GM23338 (cell line): ENCODE data around the gene TMEM63A. TPM values are rescaled to one million over a fixed set of nuclear protein-coding genes. Genes with fewer than 3 reads are reported as not detected.

ENCODE experiments used
- ATAC-seq: fragments of 200-7000 bp; cut with Tn5 transposase; 3 replicates; pipeline ENCODE4 v1.9.1; 2020
- DNase-seq: peaks from one replicate; pipeline ENCODE4 v3.0.0-alpha.2; 2015; ENCODE audit warnings: low spot score
- H2AFZ ChIP-seq: fragments of 200-600 bp; sonication (generic); 2 replicates; pipeline ENCODE4 v1.8.0; 2016; ENCODE audit warnings: antibody characterized with exemption, mild to moderate bottlenecking, moderate library complexity
- H3F3A ChIP-seq: fragments of 200-600 bp; sonication (generic); replicated peaks from 2 replicates; pipeline ENCODE4 v1.8.0; 2017; ENCODE audit warnings: antibody characterized with exemption, mixed run types, low read depth
- H3K27ac ChIP-seq: fragments of 200-600 bp; sonication (generic); 2 replicates; pipeline ENCODE4 v1.6.1; 2016; ENCODE audit warnings: low read depth
- H3K27me3 ChIP-seq: fragments of 200-600 bp; sonication (generic); 2 replicates; pipeline ENCODE4 v1.8.0; 2016; ENCODE audit warnings: mild to moderate bottlenecking, mixed run types, moderate library complexity; ENCODE audit not compliant: insufficient read depth
- H3K36me3 ChIP-seq: fragments of 200-600 bp; sonication (generic); 2 replicates; pipeline ENCODE4 v1.8.0; 2016; ENCODE audit warnings: mild to moderate bottlenecking; ENCODE audit not compliant: insufficient read depth
- H3K4me1 ChIP-seq: fragments of 200-600 bp; sonication (generic); 2 replicates; pipeline ENCODE4 v1.8.0; 2016; ENCODE audit warnings: mild to moderate bottlenecking, moderate library complexity; ENCODE audit not compliant: insufficient read depth
- H3K4me2 ChIP-seq: fragments of 200-600 bp; sonication (generic); 2 replicates; pipeline ENCODE4 v1.7.1; 2017; ENCODE audit warnings: mixed run types
- H3K4me3 ChIP-seq: fragments of 200-600 bp; sonication (generic); 2 replicates; pipeline ENCODE4 v1.6.1; 2016; ENCODE audit warnings: mixed run types
- H3K79me2 ChIP-seq: fragments of 200-600 bp; sonication (generic); replicated peaks from 2 replicates; pipeline ENCODE4 v1.8.0; 2017; ENCODE audit warnings: mild to moderate bottlenecking; ENCODE audit not compliant: insufficient read depth
- H3K9me2 ChIP-seq: fragments of 200-600 bp; sonication (generic); 2 replicates; pipeline ENCODE4 v1.8.0; 2017; ENCODE audit not compliant: insufficient read depth
- H4K20me1 ChIP-seq: fragments of 200-600 bp; sonication (generic); replicated peaks from 2 replicates; pipeline ENCODE4 v1.8.0; 2017; ENCODE audit warnings: mild to moderate bottlenecking; ENCODE audit not compliant: insufficient read depth
- H3K27ac Mint-ChIP-seq: 2 replicates; pipeline ENCODE4 v1.8.0; 2020; ENCODE audit warnings: inconsistent platforms, mild to moderate bottlenecking, moderate library complexity, mixed read lengths
- H3K27me3 Mint-ChIP-seq: 3 replicates; pipeline ENCODE4 v1.8.0; 2022; ENCODE audit warnings: low read depth, mild to moderate bottlenecking, moderate library complexity, mixed read lengths, inconsistent platforms; ENCODE audit not compliant: insufficient read depth, poor library complexity
- H3K36me3 Mint-ChIP-seq: 3 replicates; pipeline ENCODE4 v1.8.0; 2021; ENCODE audit warnings: low read depth, mild to moderate bottlenecking, inconsistent platforms, moderate library complexity, mixed read lengths
- H3K4me1 Mint-ChIP-seq: 3 replicates; pipeline ENCODE4 v1.8.0; 2020; ENCODE audit warnings: mild to moderate bottlenecking, inconsistent platforms, mixed read lengths
- H3K4me3 Mint-ChIP-seq: 3 replicates; pipeline ENCODE4 v1.8.0; 2021; ENCODE audit warnings: moderate library complexity, mild to moderate bottlenecking, inconsistent platforms, mixed read lengths
- H3K9me3 Mint-ChIP-seq: 3 replicates; pipeline ENCODE4 v1.8.0; 2020; ENCODE audit warnings: moderate library complexity, mild to moderate bottlenecking, inconsistent platforms, mixed read lengths
- CREB1 ChIP-seq: fragments of 250-450 bp; sonication (Bioruptor Pico); IDR thresholded peaks from 2 replicates; pipeline ENCODE4 v1.5.0; 2020; ENCODE audit warnings: low read depth, mild to moderate bottlenecking, moderate library complexity
- CTCF ChIP-seq, 2 experiments: fragments of 200-600 bp in 1 of 2; sonication (generic) in 1 of 2; conservative IDR thresholded peaks; 2 replicates each; pipeline versions ENCODE4 v1.5.1 to v1.6.1; 2016 to 2017; ENCODE audit warnings: antibody characterized with exemption in 2 of 2, low read depth in 2 of 2, mild to moderate bottlenecking in 2 of 2, moderate library complexity in 1 of 2
- ETS1 ChIP-seq: IDR thresholded peaks from 2 replicates; pipeline ENCODE4 v1.6.1; 2016; ENCODE audit warnings: antibody characterized with exemption
- EZH2phosphoT487 ChIP-seq: fragments of 200-600 bp; sonication (generic); IDR thresholded peaks from one replicate; pipeline ENCODE4 v1.8.1; 2018; ENCODE audit warnings: antibody characterized with exemption; ENCODE audit not compliant: unreplicated experiment
- POLR2AphosphoS5 ChIP-seq: IDR thresholded peaks from 2 replicates; pipeline ENCODE4 v1.6.1; 2016; ENCODE audit warnings: antibody characterized with exemption, low read depth
- REST ChIP-seq: IDR thresholded peaks from one replicate; pipeline ENCODE4 v1.6.1; 2018; ENCODE audit warnings: antibody characterized with exemption; ENCODE audit not compliant: unreplicated experiment
- STAT1 ChIP-seq: IDR thresholded peaks from one replicate; pipeline ENCODE4 v1.6.1; 2016; ENCODE audit warnings: antibody characterized with exemption; ENCODE audit not compliant: unreplicated experiment
- ZNF114 ChIP-seq: fragments of 250-450 bp; sonication (Bioruptor Pico); IDR thresholded peaks from 2 replicates; pipeline ENCODE4 v1.5.0; 2020; ENCODE audit warnings: mild to moderate bottlenecking, moderate library complexity
- ZNF462 ChIP-seq: fragments of 250-450 bp; sonication (Bioruptor Pico); IDR thresholded peaks from 2 replicates; pipeline ENCODE4 v1.5.0; 2020; ENCODE audit warnings: mild to moderate bottlenecking, moderate library complexity
- long read RNA-seq: library from polyadenylated mRNA; unstranded; transcript quantifications from one replicate; pipeline ENCODE4 v2.0.0, GENCODE V29; 2020; ENCODE audit not compliant: unreplicated experiment
- polyA plus RNA-seq: library from polyadenylated mRNA; unstranded; fragments of >200 nt; fragmentation: Nextera tagmentation; extraction: Ambion mirVana; gene quantifications from 2 replicates; pipeline ENCODE4 v1.2.1, GENCODE V29; 2016
- total RNA-seq: library from RNA; depleted of rRNA; stranded (reverse); fragments of >200 nt; shearing (Covaris generic); gene quantifications from 2 replicates; pipeline ENCODE4 v1.2.3, GENCODE V29; 2014; rRNA removed

TMEM63A gene
- total RNA-seq = 61.8 and 76.9 TPM in 2 replicates
- 24.3 and 31.7 TPM in 2 replicates for polyA plus RNA-seq
- long read RNA-seq, full-length matches to known transcripts = 1 of 8 reads
- long read RNA-seq, partial matches to known transcripts = 2 of 8 reads
- long read RNA-seq, other reads (novel, unspliced or antisense) = 5 of 8 reads

- 0 out of 2 replicates have a peak, but pooled peaks cover 11% of the 10 kb centered on the region for H3F3A ChIP-seq
- peaks cover 51% of the 10 kb centered on the region for H3K79me2 ChIP-seq
- Mint-ChIP-seq H3K36me3 (peaks cover 16% of the 10 kb centered on the region), H3K9me3 (no peaks in the 10 kb centered on the region), H3K4me3 (peak within 1 kb of the TSS; percentile 84), H3K27ac (peak within 1 kb of the TSS; percentile 88; the same call in 1 of the 2 replicates), H3K4me1 (peaks cover 45% of the 10 kb centered on the region), H3K27me3 (peaks cover 24% of the 10 kb centered on the region)
- H3K4me3 ChIP-seq = peak within 1 kb of the TSS; percentile 94
- peaks cover 31% of the 10 kb centered on the region for H3K4me1 ChIP-seq
- H4K20me1 ChIP-seq = peaks cover 11% of the 10 kb centered on the region
- H3K9me2 ChIP-seq = no peaks in the 10 kb centered on the region
- H3K4me2 ChIP-seq = peak within 1 kb of the TSS; percentile 96
- H3K27me3 ChIP-seq = no peaks in the 10 kb centered on the region
- TF ChIP-seq EZH2phosphoT487 (no peak), STAT1 (no peak), CREB1 (CRISPR knock-in tag) (no peak), CTCF (conservative IDR thresholded peaks at IDR 0.05; ENCODE audit: low read depth in 2 of 2) (peak in 1 of 2 experiments; percentile 26; a peak in 1 of 4 replicates), ZNF114 (CRISPR knock-in tag) (no peak), POLR2AphosphoS5 (peak; percentile 72), ZNF462 (CRISPR knock-in tag) (no peak), REST (no peak), ETS1 (no peak)
- DNase-seq = peak; percentile 92
- peak; percentile 73 for ATAC-seq
- peak within 1 kb of the TSS; percentile 93 for H3K27ac ChIP-seq
- peak within 1 kb of the TSS; percentile 66 for H2AFZ ChIP-seq
- 0 out of 2 replicates have a peak, but pooled peaks cover under 1% of the 10 kb centered on the region for H3K36me3 ChIP-seq
Measured at GRCh38 chr1:225881959-225882693, at the start of gene TMEM63A. Gene TMEM63A, minus strand, starts transcription at chr1:225882380. Its CDS starts 4,800 bp downstream, at chr1:225877580.
